ENCODE data around the gene TNFRSF19. TPM values are rescaled to one million over a fixed set of nuclear protein-coding genes. Genes with fewer than 3 reads are reported as not detected.

TNFRSF19 gene
- total RNA-seq, 5 donors from 2014 or later (not counting 1 experiment from before 2014, with no cell fraction given), result 0.19 to 0.35 (median 0.24) TPM; not detected in 1

GRCh38 chr13:23670793-23671192 is 100.6 kb downstream of the TNFRSF19 start:
- Mint-ChIP-seq H3K27me3 (peaks cover 0 to 6% of the 10 kb centered on the region in 2 donors), H3K27ac (no peak overlapping the region), H3K4me1 (no peaks in the 10 kb centered on the region), H3K36me3 (no peaks in the 10 kb centered on the region), H3K4me3 (no peak overlapping the region), H3K9me3 (no peaks in the 10 kb centered on the region)
- Histone ChIP-seq H3K27me3 (replicated peaks in 1 of 2; ENCODE audit: control insufficient read depth in 2 of 2, extremely low read depth in 1 of 2, insufficient read depth in 2 of 2, low read length in 1 of 2) (no peaks in the 10 kb centered on the region), H3K9me3 (no peaks in the 10 kb centered on the region), H3K36me3 (ENCODE audit: control insufficient read depth in 2 of 2, extremely low read depth in 1 of 2, insufficient read depth in 1 of 2, low read length in 1 of 2) (no peaks in the 10 kb centered on the region), H3K4me3 (ENCODE audit: control insufficient read depth in 1 of 2, extremely low read depth in 1 of 2, low read length in 1 of 2) (no peak overlapping the region), H3K4me1 (ENCODE audit: control insufficient read depth in 1 of 2, extremely low read depth in 1 of 2, insufficient read depth in 2 of 2, low read length in 2 of 2) (no peaks in the 10 kb centered on the region), H3K27ac (ENCODE audit: low read length) (no peak overlapping the region)
- 95% methylated on average over 3 of the region's 7 CpGs for WGBS (ENCODE audit: insufficient coverage)
- POLR2A ChIA-PET, result no interaction called here
- CTCF ChIA-PET, result no interaction called here
- ATAC-seq (replicated peaks in 1 of 4), result no peak
- no peak for DNase-seq

GRCh38 chr13:23671377-23671776 is 101.2 kb downstream of the TNFRSF19 start:
- no peaks in the 10 kb centered on the region for H3K27me3 ChIP-seq (replicated peaks in 1 of 2; ENCODE audit: control insufficient read depth in 2 of 2, extremely low read depth in 1 of 2, insufficient read depth in 2 of 2, low read length in 1 of 2)
- no peak for ATAC-seq (replicated peaks in 1 of 4)
- no peak overlapping the region for H3K4me3 ChIP-seq (ENCODE audit: control insufficient read depth in 1 of 2, extremely low read depth in 1 of 2, low read length in 1 of 2)
- no CpG with 5 or more reads among the region's 2 CpGs for WGBS (ENCODE audit: insufficient coverage)
- no peak overlapping the region for H3K4me3 Mint-ChIP-seq
- CTCF ChIA-PET, result no interaction called here
- H3K9me3 ChIP-seq, result no peaks in the 10 kb centered on the region
- POLR2A ChIA-PET, result no interaction called here
- H3K27me3 Mint-ChIP-seq, result peaks cover 0 to 6% of the 10 kb centered on the region in 2 donors
- DNase-seq, result no peak
- H3K36me3 Mint-ChIP-seq, result no peaks in the 10 kb centered on the region
- no peak overlapping the region for H3K27ac Mint-ChIP-seq
- no peaks in the 10 kb centered on the region for H3K4me1 Mint-ChIP-seq
- no peaks in the 10 kb centered on the region for H3K36me3 ChIP-seq (ENCODE audit: control insufficient read depth in 2 of 2, extremely low read depth in 1 of 2, insufficient read depth in 1 of 2, low read length in 1 of 2)
- no peak overlapping the region for H3K27ac ChIP-seq (ENCODE audit: low read length)
- H3K4me1 ChIP-seq (ENCODE audit: control insufficient read depth in 1 of 2, extremely low read depth in 1 of 2, insufficient read depth in 2 of 2, low read length in 2 of 2), result no peaks in the 10 kb centered on the region
- H3K9me3 Mint-ChIP-seq, result no peaks in the 10 kb centered on the region

GRCh38 chr13:23671897-23672296 is 101.7 kb downstream of the TNFRSF19 start:
- ChIA-PET POLR2A (no interaction called here), CTCF (no interaction called here)
- no peak overlapping the region for H3K27ac ChIP-seq (ENCODE audit: low read length)
- no peak overlapping the region for H3K4me3 ChIP-seq (ENCODE audit: control insufficient read depth in 1 of 2, extremely low read depth in 1 of 2, low read length in 1 of 2)
- Mint-ChIP-seq H3K27me3 (peaks cover 1 to 8% of the 10 kb centered on the region in 2 donors), H3K9me3 (no peaks in the 10 kb centered on the region), H3K36me3 (no peaks in the 10 kb centered on the region), H3K27ac (no peak overlapping the region), H3K4me3 (no peak overlapping the region), H3K4me1 (no peaks in the 10 kb centered on the region)
- no peak for DNase-seq
- H3K9me3 ChIP-seq, result no peaks in the 10 kb centered on the region
- H3K4me1 ChIP-seq (ENCODE audit: control insufficient read depth in 1 of 2, extremely low read depth in 1 of 2, insufficient read depth in 2 of 2, low read length in 2 of 2), result no peaks in the 10 kb centered on the region
- H3K36me3 ChIP-seq (ENCODE audit: control insufficient read depth in 2 of 2, extremely low read depth in 1 of 2, insufficient read depth in 1 of 2, low read length in 1 of 2), result no peaks in the 10 kb centered on the region
- H3K27me3 ChIP-seq (replicated peaks in 1 of 2; ENCODE audit: control insufficient read depth in 2 of 2, extremely low read depth in 1 of 2, insufficient read depth in 2 of 2, low read length in 1 of 2), result no peaks in the 10 kb centered on the region
- no CpG with 5 or more reads among the region's 3 CpGs for WGBS (ENCODE audit: insufficient coverage)
- no peak for ATAC-seq (replicated peaks in 1 of 4)

- H3K36me3 Mint-ChIP-seq, result no peaks in the 10 kb centered on the region
- Histone ChIP-seq H3K27ac (ENCODE audit: low read length) (no peak overlapping the region), H3K27me3 (replicated peaks in 1 of 2; ENCODE audit: control insufficient read depth in 2 of 2, extremely low read depth in 1 of 2, insufficient read depth in 2 of 2, low read length in 1 of 2) (peaks cover 0 to 4% of the 10 kb centered on the region in 2 experiments), H3K4me1 (ENCODE audit: control insufficient read depth in 1 of 2, extremely low read depth in 1 of 2, insufficient read depth in 2 of 2, low read length in 2 of 2) (no peaks in the 10 kb centered on the region), H3K4me3 (ENCODE audit: control insufficient read depth in 1 of 2, extremely low read depth in 1 of 2, low read length in 1 of 2) (no peak overlapping the region), H3K36me3 (ENCODE audit: control insufficient read depth in 2 of 2, extremely low read depth in 1 of 2, insufficient read depth in 1 of 2, low read length in 1 of 2) (no peaks in the 10 kb centered on the region), H3K9me3 (no peaks in the 10 kb centered on the region)
- no peak overlapping the region for H3K27ac Mint-ChIP-seq
- H3K4me3 Mint-ChIP-seq, result no peak overlapping the region
- no peaks in the 10 kb centered on the region for H3K9me3 Mint-ChIP-seq
- no peaks in the 10 kb centered on the region for H3K4me1 Mint-ChIP-seq
- ChIA-PET POLR2A (no interaction called here), CTCF (no interaction called here)
- peaks cover 4 to 10% of the 10 kb centered on the region in 2 donors for H3K27me3 Mint-ChIP-seq
- DNase-seq (no peak), ATAC-seq (replicated peaks in 1 of 4) (no peak)
- WGBS (ENCODE audit: insufficient coverage), result no CpG with 5 or more reads among the region's 4 CpGs
These were observed 102.4 kb downstream of the TNFRSF19 start for GRCh38 chr13:23672616-23673015.

GRCh38 chr13:23673354-23673753 is 103.1 kb downstream of the TNFRSF19 start:
- H3K4me3 Mint-ChIP-seq, result no peak overlapping the region
- Histone ChIP-seq H3K27ac (ENCODE audit: low read length) (no peak overlapping the region), H3K27me3 (replicated peaks in 1 of 2; ENCODE audit: control insufficient read depth in 2 of 2, extremely low read depth in 1 of 2, insufficient read depth in 2 of 2, low read length in 1 of 2) (peaks cover 0 to 4% of the 10 kb centered on the region in 2 experiments), H3K4me1 (ENCODE audit: control insufficient read depth in 1 of 2, extremely low read depth in 1 of 2, insufficient read depth in 2 of 2, low read length in 2 of 2) (no peaks in the 10 kb centered on the region), H3K4me3 (ENCODE audit: control insufficient read depth in 1 of 2, extremely low read depth in 1 of 2, low read length in 1 of 2) (no peak overlapping the region), H3K9me3 (no peaks in the 10 kb centered on the region), H3K36me3 (ENCODE audit: control insufficient read depth in 2 of 2, extremely low read depth in 1 of 2, insufficient read depth in 1 of 2, low read length in 1 of 2) (no peaks in the 10 kb centered on the region)
- no peaks in the 10 kb centered on the region for H3K4me1 Mint-ChIP-seq
- H3K27me3 Mint-ChIP-seq, result peaks cover 4 to 10% of the 10 kb centered on the region in 2 donors
- DNase-seq (no peak), ATAC-seq (replicated peaks in 1 of 4) (no peak)
- no peak overlapping the region for H3K27ac Mint-ChIP-seq
- CTCF ChIA-PET, result no interaction called here
- no peaks in the 10 kb centered on the region for H3K36me3 Mint-ChIP-seq
- no peaks in the 10 kb centered on the region for H3K9me3 Mint-ChIP-seq
- 69% methylated on average over 2 of the region's 4 CpGs for WGBS (ENCODE audit: insufficient coverage)
- POLR2A ChIA-PET, result no interaction called here

- Mint-ChIP-seq H3K36me3 (no peaks in the 10 kb centered on the region), H3K27me3 (peaks cover 4 to 8% of the 10 kb centered on the region in 2 donors), H3K4me1 (peaks cover 2 to 4% (median 2%) of the 10 kb centered on the region in 3 donors), H3K27ac (no peak overlapping the region), H3K4me3 (no peak overlapping the region), H3K9me3 (no peaks in the 10 kb centered on the region)
- H3K27me3 ChIP-seq (replicated peaks in 1 of 2; ENCODE audit: control insufficient read depth in 2 of 2, extremely low read depth in 1 of 2, insufficient read depth in 2 of 2, low read length in 1 of 2), result peaks cover 0 to 4% of the 10 kb centered on the region in 2 experiments
- ATAC-seq (replicated peaks in 1 of 4) (no peak), DNase-seq (no peak)
- no peaks in the 10 kb centered on the region for H3K9me3 ChIP-seq
- WGBS (ENCODE audit: insufficient coverage), result 90% methylated on average over 2 of the region's 8 CpGs
- H3K4me3 ChIP-seq (ENCODE audit: control insufficient read depth in 1 of 2, extremely low read depth in 1 of 2, low read length in 1 of 2), result no peak overlapping the region
- ChIA-PET POLR2A (no interaction called here), CTCF (no interaction called here)
- H3K4me1 ChIP-seq (ENCODE audit: control insufficient read depth in 1 of 2, extremely low read depth in 1 of 2, insufficient read depth in 2 of 2, low read length in 2 of 2), result peaks cover 0 to 4% of the 10 kb centered on the region in 2 experiments
- no peak overlapping the region for H3K27ac ChIP-seq (ENCODE audit: low read length)
- no peaks in the 10 kb centered on the region for H3K36me3 ChIP-seq (ENCODE audit: control insufficient read depth in 2 of 2, extremely low read depth in 1 of 2, insufficient read depth in 1 of 2, low read length in 1 of 2)
These were observed 103.8 kb downstream of the TNFRSF19 start for GRCh38 chr13:23673867-23674605.
